HL-60 (cell line): Measurements from ENCODE around the gene FMNL2.

ENCODE experiments used
- DNase-seq, 2 experiments: peaks; one replicate each; pipeline ENCODE4 v3.0.0-alpha.2; 2010 to 2020; ENCODE audit warnings: low read depth in 1 of 2, low spot score in 1 of 2
- H3K27ac ChIP-seq: fragments of 250-450 bp; sonication (Bioruptor Pico); replicated peaks from 2 replicates; pipeline ENCODE4 v1.5.1; 2020; ENCODE audit warnings: mild to moderate bottlenecking, moderate library complexity
- H3K27me3 ChIP-seq: fragments of 250-450 bp; sonication (Bioruptor Pico); 2 replicates; pipeline ENCODE4 v1.5.1; 2021; ENCODE audit warnings: mild to moderate bottlenecking, moderate library complexity; ENCODE audit not compliant: insufficient read depth, poor library complexity, severe bottlenecking
- H3K4me3 ChIP-seq: replicated peaks from 2 replicates; pipeline ENCODE4 v1.5.1; 2011; ENCODE audit warnings: mild to moderate bottlenecking, control low read depth, low read length; ENCODE audit not compliant: insufficient read depth
- GABPA ChIP-seq: IDR thresholded peaks from 2 replicates; pipeline ENCODE4 v1.6.1; 2012; ENCODE audit warnings: low read depth
- POLR2AphosphoS5 ChIP-seq: IDR thresholded peaks from 2 replicates; pipeline ENCODE4 v1.6.1; 2012; ENCODE audit warnings: low read depth
- SPI1 ChIP-seq: IDR thresholded peaks from 2 replicates; pipeline ENCODE4 v1.6.1; 2012; ENCODE audit warnings: low read depth, mild to moderate bottlenecking, borderline replicate concordance
- TF ChIP-seq, protein P1 (sequence below): IDR thresholded peaks from 2 replicates; pipeline ENCODE4 v1.6.1; 2012; ENCODE audit warnings: low read depth; ENCODE audit not compliant: insufficient replicate concordance
- TF ChIP-seq, protein P2 (sequence below): IDR thresholded peaks from one replicate; pipeline ENCODE4 v1.5.1; 2011; ENCODE audit warnings: low read length, control low read depth, inconsistent platforms; ENCODE audit not compliant: insufficient read depth

FMNL2 gene

DNA sequence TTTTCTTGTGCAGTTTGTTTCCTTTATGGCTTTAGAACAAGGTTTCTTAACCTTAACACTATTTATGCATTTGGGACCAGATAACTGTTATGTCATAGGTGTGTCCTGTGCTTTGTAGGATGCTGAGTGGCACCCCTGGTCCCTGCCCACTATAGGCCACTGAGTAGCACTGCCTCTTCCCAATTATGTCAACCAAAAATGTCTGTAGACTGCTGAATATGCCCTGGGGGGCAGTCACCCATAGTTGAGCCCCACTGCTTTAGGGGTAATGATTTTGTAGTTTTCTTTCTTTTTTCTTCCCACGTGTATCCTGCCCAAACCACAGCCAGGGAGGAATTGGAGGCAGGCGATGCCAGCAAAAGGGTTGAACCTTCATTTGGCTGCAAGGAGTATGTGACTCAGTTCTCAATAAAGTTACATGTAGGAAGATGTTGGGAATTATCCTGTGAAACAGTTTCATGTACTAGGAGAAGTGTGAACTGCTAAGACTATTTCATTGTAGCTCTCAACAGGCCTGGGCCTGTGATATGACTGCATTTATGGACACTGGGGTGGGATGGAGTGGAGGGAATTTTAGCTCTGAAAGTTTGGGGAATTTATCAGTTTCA is 65.7 kb downstream of the FMNL2 start:
- no peak for DNase-seq
- no peaks in the 10 kb centered on the region for H3K27me3 ChIP-seq
- H3K27ac ChIP-seq = no peak overlapping the region
- TF ChIP-seq GABPA (no peak), SPI1 (no peak), POLR2AphosphoS5 (no peak)
- TF ChIP-seq, protein P1, sequence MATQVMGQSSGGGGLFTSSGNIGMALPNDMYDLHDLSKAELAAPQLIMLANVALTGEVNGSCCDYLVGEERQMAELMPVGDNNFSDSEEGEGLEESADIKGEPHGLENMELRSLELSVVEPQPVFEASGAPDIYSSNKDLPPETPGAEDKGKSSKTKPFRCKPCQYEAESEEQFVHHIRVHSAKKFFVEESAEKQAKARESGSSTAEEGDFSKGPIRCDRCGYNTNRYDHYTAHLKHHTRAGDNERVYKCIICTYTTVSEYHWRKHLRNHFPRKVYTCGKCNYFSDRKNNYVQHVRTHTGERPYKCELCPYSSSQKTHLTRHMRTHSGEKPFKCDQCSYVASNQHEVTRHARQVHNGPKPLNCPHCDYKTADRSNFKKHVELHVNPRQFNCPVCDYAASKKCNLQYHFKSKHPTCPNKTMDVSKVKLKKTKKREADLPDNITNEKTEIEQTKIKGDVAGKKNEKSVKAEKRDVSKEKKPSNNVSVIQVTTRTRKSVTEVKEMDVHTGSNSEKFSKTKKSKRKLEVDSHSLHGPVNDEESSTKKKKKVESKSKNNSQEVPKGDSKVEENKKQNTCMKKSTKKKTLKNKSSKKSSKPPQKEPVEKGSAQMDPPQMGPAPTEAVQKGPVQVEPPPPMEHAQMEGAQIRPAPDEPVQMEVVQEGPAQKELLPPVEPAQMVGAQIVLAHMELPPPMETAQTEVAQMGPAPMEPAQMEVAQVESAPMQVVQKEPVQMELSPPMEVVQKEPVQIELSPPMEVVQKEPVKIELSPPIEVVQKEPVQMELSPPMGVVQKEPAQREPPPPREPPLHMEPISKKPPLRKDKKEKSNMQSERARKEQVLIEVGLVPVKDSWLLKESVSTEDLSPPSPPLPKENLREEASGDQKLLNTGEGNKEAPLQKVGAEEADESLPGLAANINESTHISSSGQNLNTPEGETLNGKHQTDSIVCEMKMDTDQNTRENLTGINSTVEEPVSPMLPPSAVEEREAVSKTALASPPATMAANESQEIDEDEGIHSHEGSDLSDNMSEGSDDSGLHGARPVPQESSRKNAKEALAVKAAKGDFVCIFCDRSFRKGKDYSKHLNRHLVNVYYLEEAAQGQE = no peak
- TF ChIP-seq, protein P2, sequence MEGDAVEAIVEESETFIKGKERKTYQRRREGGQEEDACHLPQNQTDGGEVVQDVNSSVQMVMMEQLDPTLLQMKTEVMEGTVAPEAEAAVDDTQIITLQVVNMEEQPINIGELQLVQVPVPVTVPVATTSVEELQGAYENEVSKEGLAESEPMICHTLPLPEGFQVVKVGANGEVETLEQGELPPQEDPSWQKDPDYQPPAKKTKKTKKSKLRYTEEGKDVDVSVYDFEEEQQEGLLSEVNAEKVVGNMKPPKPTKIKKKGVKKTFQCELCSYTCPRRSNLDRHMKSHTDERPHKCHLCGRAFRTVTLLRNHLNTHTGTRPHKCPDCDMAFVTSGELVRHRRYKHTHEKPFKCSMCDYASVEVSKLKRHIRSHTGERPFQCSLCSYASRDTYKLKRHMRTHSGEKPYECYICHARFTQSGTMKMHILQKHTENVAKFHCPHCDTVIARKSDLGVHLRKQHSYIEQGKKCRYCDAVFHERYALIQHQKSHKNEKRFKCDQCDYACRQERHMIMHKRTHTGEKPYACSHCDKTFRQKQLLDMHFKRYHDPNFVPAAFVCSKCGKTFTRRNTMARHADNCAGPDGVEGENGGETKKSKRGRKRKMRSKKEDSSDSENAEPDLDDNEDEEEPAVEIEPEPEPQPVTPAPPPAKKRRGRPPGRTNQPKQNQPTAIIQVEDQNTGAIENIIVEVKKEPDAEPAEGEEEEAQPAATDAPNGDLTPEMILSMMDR = no peak
- H3K4me3 ChIP-seq = no peak overlapping the region

DNA sequence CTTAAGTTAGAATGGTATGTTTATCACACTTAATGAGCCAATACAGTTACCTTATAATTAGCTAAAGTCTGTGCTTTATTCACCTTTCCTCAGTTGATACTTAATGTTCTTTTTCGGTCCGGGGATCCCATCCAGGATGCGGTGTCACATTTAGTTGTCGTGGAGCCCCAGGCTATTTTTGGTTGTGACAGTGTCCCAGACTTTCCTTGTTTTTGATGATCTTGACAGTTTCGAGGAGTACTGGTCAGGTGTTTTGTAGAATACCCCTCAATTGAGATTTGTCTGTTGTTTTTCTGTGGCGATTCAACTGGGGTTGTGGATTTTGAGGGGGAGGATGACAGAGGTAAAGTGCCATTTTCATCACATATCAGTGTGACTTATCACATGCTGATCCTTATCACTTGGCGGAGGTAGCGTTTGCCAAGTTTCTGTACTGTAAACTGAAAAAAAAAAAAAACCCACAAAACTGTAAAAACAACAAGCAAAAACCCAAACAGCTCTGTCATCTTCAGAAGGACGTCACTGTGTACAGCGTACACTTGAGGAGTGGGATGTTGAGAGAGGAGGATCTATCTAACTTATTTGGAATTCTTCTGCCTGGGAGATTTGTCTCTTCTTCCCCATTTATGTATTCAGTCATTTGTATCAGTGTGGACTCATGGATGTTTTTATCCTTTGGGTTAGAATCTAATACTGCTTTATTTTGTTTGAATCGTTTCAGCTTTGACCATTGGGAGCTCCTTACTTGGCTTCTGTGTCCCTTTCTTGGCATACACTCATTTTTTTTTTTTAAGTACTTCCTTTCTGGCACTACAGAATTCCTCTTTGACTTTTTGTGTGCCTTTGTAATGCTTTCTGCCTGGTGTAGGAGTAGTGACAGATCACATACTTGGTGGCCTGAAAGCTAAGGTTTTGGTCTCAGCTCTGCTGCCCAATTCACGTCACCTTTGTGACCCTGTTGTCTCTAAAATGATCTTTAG is 68.1 kb downstream of the FMNL2 start:
- no peak overlapping the region for H3K27ac ChIP-seq
- no peak for DNase-seq
- TF ChIP-seq, protein P2 = no peak
- TF ChIP-seq POLR2AphosphoS5 = no peak
- no peak for TF ChIP-seq GABPA
- no peak for TF ChIP-seq SPI1
- TF ChIP-seq, protein P1 = no peak
- no peaks in the 10 kb centered on the region for H3K27me3 ChIP-seq
- H3K4me3 ChIP-seq = no peak overlapping the region

DNA sequence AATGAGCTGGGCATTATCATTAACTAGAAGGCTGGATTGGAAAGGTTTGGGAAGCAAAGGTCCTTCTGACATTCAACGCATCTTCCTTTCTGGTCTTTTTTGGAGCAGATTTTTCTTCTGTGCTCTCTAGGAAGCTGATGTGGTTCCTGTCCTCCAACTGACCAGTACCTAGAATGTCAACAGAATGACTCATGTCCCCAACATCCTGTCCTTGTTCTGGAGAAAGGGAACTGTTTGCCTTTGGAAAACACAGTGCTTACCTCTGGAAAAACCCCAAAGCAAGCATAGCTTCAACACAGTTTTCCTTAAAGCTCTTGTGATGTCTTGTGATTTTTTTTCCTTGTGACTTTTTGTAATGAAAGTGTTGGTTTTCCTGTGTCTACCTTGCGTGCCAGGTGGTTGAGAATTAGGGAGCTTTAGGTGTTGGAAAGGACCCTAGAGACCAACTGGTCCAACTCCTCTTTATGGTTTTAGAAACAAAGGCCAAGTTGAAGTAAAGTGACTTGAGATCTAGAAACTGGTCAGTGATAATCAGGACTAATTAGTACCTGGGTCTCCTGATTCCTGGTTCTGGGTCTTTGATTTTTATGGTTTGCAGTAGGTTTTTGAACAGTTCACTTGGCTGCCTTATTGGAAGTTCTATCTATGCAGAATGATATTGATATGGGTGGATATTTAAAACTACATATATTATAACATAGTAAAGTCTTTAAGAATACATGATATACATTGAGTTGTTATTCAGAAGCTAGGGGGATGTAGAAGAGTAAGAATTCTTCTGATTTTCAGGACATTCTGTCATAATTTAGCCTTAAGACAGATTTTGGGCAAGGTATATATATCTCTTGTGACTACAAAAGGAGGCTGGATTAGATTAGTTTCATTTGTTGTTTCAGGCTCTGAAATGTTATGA is 70.5 kb downstream of the FMNL2 start:
- TF ChIP-seq GABPA = no peak
- no peak for TF ChIP-seq SPI1
- no peak for TF ChIP-seq POLR2AphosphoS5
- TF ChIP-seq, protein P1 = no peak
- TF ChIP-seq, protein P2 = no peak
- H3K27ac ChIP-seq = no peak overlapping the region
- H3K4me3 ChIP-seq = no peak overlapping the region
- H3K27me3 ChIP-seq = no peaks in the 10 kb centered on the region
- DNase-seq = no peak
